OCI-LY7 (cell line): ENCODE results near the gene ZNF532. TPM values are rescaled to one million over a fixed set of nuclear protein-coding genes. Genes with fewer than 3 reads are reported as not detected.

Source experiments
- BruUV-seq: library from RNA; stranded (reverse); fragments of 400-500 nt; replicated peaks from 2 replicates; lab custom pipeline; 2021; lab: Mats Ljungman, UMichigan
- CTCF ChIA-PET: fragments of 300-600 bp; sonication (Branson Sonifier 250); formaldehyde crosslinking; loops from one replicate; lab custom pipeline; 2022; ENCODE audit warnings: antibody characterized with exemption; ENCODE audit not compliant: unreplicated experiment; lab: Charles Lee
- POLR2A ChIA-PET: fragments of 300-600 bp; sonication (Branson Sonifier 250); formaldehyde crosslinking; loops from one replicate; lab custom pipeline; 2022; ENCODE audit warnings: antibody characterized with exemption; lab: Charles Lee
- DNase-seq: peaks from one replicate; pipeline ENCODE4 v3.0.0-alpha.2; 2015; ENCODE audit warnings: low spot score
- H2AFZ ChIP-seq: fragments of 200-600 bp; sonication (generic), shearing (Covaris generic); 2 replicates; pipeline ENCODE4 v1.6.1; 2014; ENCODE audit warnings: mild to moderate bottlenecking, antibody characterized with exemption, low read length, moderate library complexity
- H3K27ac ChIP-seq: fragments of 200-600 bp; sonication (generic); 2 replicates; pipeline ENCODE4 v1.5.1; 2014; ENCODE audit warnings: mixed run types, low read depth, mild to moderate bottlenecking, moderate library complexity, low read length, inconsistent platforms; ENCODE audit not compliant: poor library complexity, severe bottlenecking
- H3K36me3 ChIP-seq: fragments of 200-600 bp; sonication (generic); 2 replicates; pipeline ENCODE4 v1.6.1; 2014; ENCODE audit warnings: mild to moderate bottlenecking, antibody characterized with exemption, low read length, moderate library complexity, mixed read lengths; ENCODE audit not compliant: insufficient read depth
- H3K4me1 ChIP-seq: fragments of 200-600 bp; sonication (generic); 2 replicates; pipeline ENCODE4 v1.5.1; 2014; ENCODE audit warnings: mild to moderate bottlenecking, low read length; ENCODE audit not compliant: insufficient read depth, poor library complexity, severe bottlenecking
- H3K4me2 ChIP-seq: fragments of 200-600 bp; sonication (generic); 2 replicates; pipeline ENCODE4 v1.6.1; 2014; ENCODE audit warnings: mild to moderate bottlenecking, low read length
- H3K4me3 ChIP-seq: fragments of 200-600 bp; sonication (generic); 2 replicates; pipeline ENCODE4 v1.5.1; 2014; ENCODE audit warnings: mild to moderate bottlenecking, low read depth, low read length; ENCODE audit not compliant: poor library complexity, severe bottlenecking
- H3K79me2 ChIP-seq: fragments of 200-600 bp; sonication (generic); 2 replicates; pipeline ENCODE4 v1.6.1; 2016; ENCODE audit warnings: low read depth, mild to moderate bottlenecking, low read length, moderate library complexity, mixed read lengths; ENCODE audit not compliant: insufficient read depth
- H3K9me2 ChIP-seq: fragments of 200-600 bp; sonication (generic); 2 replicates; pipeline ENCODE4 v1.6.1; 2016; ENCODE audit warnings: mild to moderate bottlenecking, low read length, mixed read lengths; ENCODE audit not compliant: insufficient read depth
- H3K9me3 ChIP-seq: fragments of 200-600 bp; sonication (generic); 2 replicates; pipeline ENCODE4 v1.6.1; 2014; ENCODE audit warnings: mild to moderate bottlenecking, mixed run types, low read length, mixed read lengths
- H4K20me1 ChIP-seq: fragments of 200-600 bp; sonication (generic); 2 replicates; pipeline ENCODE4 v1.6.1; 2014; ENCODE audit warnings: mild to moderate bottlenecking, antibody characterized with exemption, low read length, moderate library complexity, mixed read lengths; ENCODE audit not compliant: insufficient read depth
- EZH2phosphoT487 ChIP-seq: fragments of 200-600 bp; sonication (generic); IDR thresholded peaks from 2 replicates; pipeline ENCODE4 v1.6.1; 2018; ENCODE audit warnings: low read depth, borderline replicate concordance, mild to moderate bottlenecking, mixed run types, antibody characterized with exemption, low read length, moderate library complexity, mixed read lengths
- intact Hi-C: fragments of 100-400 bp; cut with micrococcal nuclease; formaldehyde crosslinking; loops from one replicate; pipeline ENCODE4 v1.10.0; 2022; ENCODE audit not compliant: unreplicated experiment
- total RNA-seq, 2 experiments: library from RNA; depleted of rRNA in 1 of 2; stranded (reverse); fragments of >200 nt in 1 of 2; shearing (Covaris generic) in 1 of 2; gene quantifications; 2 replicates each; pipeline ENCODE4 v1.2.3, GENCODE V29; 2014 to 2022
- TF ChIP-seq, protein P1 (sequence below): fragments of 200-600 bp; sonication (generic); conservative IDR thresholded peaks from 2 replicates; pipeline ENCODE4 v1.5.1; 2014; ENCODE audit warnings: mild to moderate bottlenecking, antibody characterized with exemption, low read length, moderate library complexity, mixed read lengths

ZNF532 gene
- total RNA-seq, 2 experiments from 2014 or later: 10.4 to 18.7 TPM

DNA sequence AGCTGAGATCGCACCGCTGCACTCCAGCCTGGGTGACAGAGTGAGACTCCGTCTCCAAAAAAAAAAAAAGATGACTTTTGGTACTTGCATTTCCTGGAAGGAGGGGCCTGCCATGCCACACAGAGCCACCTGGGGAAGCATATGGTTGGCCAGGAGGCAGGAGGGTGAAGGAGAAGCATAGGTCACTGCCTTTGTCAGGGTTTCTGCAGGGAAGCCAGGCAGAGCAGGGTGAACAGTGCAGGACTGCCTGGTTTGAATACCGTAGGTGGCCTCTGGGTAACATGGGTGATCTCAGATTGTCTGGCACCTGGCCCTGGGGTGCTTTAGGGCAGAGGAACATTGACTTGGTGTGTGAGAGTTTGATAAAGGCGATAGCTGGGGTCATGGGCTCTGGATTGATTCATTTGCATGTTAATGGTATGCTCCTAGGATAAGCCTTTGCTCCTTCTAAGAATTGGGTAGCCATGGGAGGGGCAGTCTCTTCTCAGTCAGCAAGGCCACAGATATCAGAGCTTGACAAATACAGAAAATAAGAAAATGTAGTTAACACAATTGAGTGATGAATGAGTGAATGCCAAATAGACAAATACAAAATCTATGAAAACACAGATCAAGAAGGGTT is 151.0 kb downstream of the ZNF532 start:
- Histone ChIP-seq H3K9me3 (no peaks in the 10 kb centered on the region), H3K27ac (no peak overlapping the region), H3K79me2 (no peaks in the 10 kb centered on the region), H3K9me2 (no peaks in the 10 kb centered on the region), H4K20me1 (no peaks in the 10 kb centered on the region), H3K4me1 (peaks cover 7% of the 10 kb centered on the region), H2AFZ (no peak overlapping the region), H3K4me2 (no peak overlapping the region), H3K4me3 (no peak overlapping the region), H3K36me3 (no peaks in the 10 kb centered on the region)
- no peak for TF ChIP-seq EZH2phosphoT487
- TF ChIP-seq, protein P1, sequence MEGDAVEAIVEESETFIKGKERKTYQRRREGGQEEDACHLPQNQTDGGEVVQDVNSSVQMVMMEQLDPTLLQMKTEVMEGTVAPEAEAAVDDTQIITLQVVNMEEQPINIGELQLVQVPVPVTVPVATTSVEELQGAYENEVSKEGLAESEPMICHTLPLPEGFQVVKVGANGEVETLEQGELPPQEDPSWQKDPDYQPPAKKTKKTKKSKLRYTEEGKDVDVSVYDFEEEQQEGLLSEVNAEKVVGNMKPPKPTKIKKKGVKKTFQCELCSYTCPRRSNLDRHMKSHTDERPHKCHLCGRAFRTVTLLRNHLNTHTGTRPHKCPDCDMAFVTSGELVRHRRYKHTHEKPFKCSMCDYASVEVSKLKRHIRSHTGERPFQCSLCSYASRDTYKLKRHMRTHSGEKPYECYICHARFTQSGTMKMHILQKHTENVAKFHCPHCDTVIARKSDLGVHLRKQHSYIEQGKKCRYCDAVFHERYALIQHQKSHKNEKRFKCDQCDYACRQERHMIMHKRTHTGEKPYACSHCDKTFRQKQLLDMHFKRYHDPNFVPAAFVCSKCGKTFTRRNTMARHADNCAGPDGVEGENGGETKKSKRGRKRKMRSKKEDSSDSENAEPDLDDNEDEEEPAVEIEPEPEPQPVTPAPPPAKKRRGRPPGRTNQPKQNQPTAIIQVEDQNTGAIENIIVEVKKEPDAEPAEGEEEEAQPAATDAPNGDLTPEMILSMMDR: no peak
- DNase-seq: no peak
- intact Hi-C loops: no loop called here
- CTCF ChIA-PET: no interaction called here
- BruUV-seq: no TSS peak
- POLR2A ChIA-PET: interaction anchor here (0.6 kb wide), 1 partner anchor 302 kb away, joined by 3 read pairs; no protein-coding TSS in a partner anchor

DNA sequence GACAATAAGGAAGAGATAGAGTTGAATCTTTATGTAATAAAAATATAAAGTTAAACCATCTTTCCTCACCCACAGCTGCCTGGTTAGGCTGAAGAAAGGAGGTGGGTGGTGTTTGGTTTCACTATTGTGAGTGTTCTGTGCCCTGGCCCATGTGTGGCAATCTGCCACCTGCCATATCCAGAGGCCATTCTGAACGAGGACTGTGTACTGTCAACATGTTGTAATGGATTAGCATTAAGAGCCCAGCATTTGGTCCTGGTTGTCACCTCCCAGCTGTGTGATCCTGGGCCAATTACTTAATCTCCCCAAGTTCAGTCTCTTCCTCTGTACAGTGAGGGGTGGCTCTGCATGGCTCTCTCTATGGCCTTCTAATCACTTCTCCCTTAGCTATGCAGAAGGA is 156.8 kb downstream of the ZNF532 start:
- no peak for DNase-seq
- H3K27ac ChIP-seq: no peak overlapping the region
- H4K20me1 ChIP-seq: no peaks in the 10 kb centered on the region
- TF ChIP-seq, protein P1: no peak
- no peak for TF ChIP-seq EZH2phosphoT487
- intact Hi-C loops: no loop called here
- no peaks in the 10 kb centered on the region for H3K9me2 ChIP-seq
- H3K9me3 ChIP-seq: no peaks in the 10 kb centered on the region
- no peaks in the 10 kb centered on the region for H3K4me1 ChIP-seq
- POLR2A ChIA-PET: no interaction called here
- H3K4me2 ChIP-seq: no peak overlapping the region
- no TSS peak for BruUV-seq
- H3K36me3 ChIP-seq: no peaks in the 10 kb centered on the region
- CTCF ChIA-PET: no interaction called here
- H3K79me2 ChIP-seq: no peaks in the 10 kb centered on the region
- no peak overlapping the region for H2AFZ ChIP-seq
- H3K4me3 ChIP-seq: no peak overlapping the region

DNA sequence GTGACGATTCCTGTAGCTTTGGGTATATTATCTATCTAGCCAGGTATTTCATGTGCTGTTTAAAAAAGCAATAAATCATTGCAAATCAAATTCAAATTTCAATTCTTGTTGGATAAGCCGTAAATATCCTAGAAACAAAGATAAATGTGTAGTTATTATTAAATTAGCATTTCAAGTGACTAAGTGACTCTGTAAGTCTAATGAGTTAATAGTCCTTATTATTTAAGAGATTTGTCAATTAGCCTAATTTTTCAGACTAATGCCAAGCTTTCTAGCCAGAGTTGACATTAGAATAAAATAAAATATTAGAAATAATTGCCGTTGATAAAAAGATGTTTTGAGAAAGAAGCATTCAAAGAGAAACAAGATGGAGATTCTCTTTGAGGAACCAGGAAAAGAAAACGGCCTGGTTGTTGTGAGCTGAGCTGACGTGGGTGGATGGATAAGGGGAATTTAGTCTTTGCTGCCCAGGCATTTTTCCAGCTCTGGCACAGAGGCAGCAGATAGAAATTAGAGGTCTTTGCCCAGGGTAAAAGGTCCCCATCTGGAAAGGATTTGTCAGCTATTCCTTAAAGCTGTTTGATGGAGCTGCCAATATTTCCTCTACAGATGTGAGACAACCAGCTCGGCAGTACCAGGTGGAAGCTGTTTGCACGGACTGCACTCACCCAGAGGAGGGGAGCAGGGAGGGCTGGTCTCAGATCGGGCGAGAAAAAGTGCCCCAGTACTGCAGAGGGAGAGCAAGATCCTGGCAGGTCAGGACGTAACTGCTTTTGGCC is 157.7 kb downstream of the ZNF532 start:
- Histone ChIP-seq H3K4me3 (no peak overlapping the region), H3K9me3 (no peaks in the 10 kb centered on the region), H2AFZ (no peak overlapping the region), H3K79me2 (no peaks in the 10 kb centered on the region), H3K4me1 (no peaks in the 10 kb centered on the region), H3K4me2 (no peak overlapping the region), H3K36me3 (no peaks in the 10 kb centered on the region), H3K9me2 (no peaks in the 10 kb centered on the region), H4K20me1 (no peaks in the 10 kb centered on the region), H3K27ac (no peak overlapping the region)
- ChIA-PET CTCF (no interaction called here), POLR2A (interaction anchor here (0.7 to 1.0 kb wide), 2 partner anchors 34 to 62 kb away, joined by 3 read pairs; no protein-coding TSS in a partner anchor)
- BruUV-seq: no TSS peak
- DNase-seq: no peak
- TF ChIP-seq EZH2phosphoT487: no peak
- TF ChIP-seq, protein P1: no peak
- intact Hi-C loops: no loop called here
